Neural cell (in vitro differentiated cells): ENCODE measurements around the gene SIPA1. TPM values are rescaled to one million over a fixed set of nuclear protein-coding genes. Genes with fewer than 3 reads are reported as not detected.

Source experiments
- H2AFZ ChIP-seq: fragments of 200-600, 300-800 bp; sonication (generic), shearing (Covaris generic); 2 replicates; pipeline ENCODE4 v1.6.0; 2014; ENCODE audit warnings: low read depth, mild to moderate bottlenecking, antibody characterized with exemption, low read length, moderate library complexity
- H3F3A ChIP-seq: fragments of 200-600 bp; shearing (Covaris generic); 2 replicates; pipeline ENCODE4 v1.6.1; 2016; ENCODE audit warnings: mild to moderate bottlenecking, moderate library complexity, mixed read lengths, antibody characterized with exemption, low read length; ENCODE audit not compliant: insufficient read depth, poor library complexity, severe bottlenecking
- H3K27ac ChIP-seq: fragments of 200-600, 300-800 bp; sonication (generic), shearing (Covaris generic); 2 replicates; pipeline ENCODE4 v1.5.1; 2014; ENCODE audit warnings: mild to moderate bottlenecking, low read length, moderate library complexity
- H3K27me3 ChIP-seq: fragments of 300-800, 200-600 bp; sonication (generic), shearing (Covaris generic); 2 replicates; pipeline ENCODE4 v1.6.0; 2014; ENCODE audit warnings: mild to moderate bottlenecking, low read depth, low read length, moderate library complexity; ENCODE audit not compliant: insufficient read depth
- H3K36me3 ChIP-seq: fragments of 300-800, 200-600 bp; sonication (generic), shearing (Covaris generic); 2 replicates; pipeline ENCODE4 v1.5.1; 2014; ENCODE audit warnings: mild to moderate bottlenecking, antibody characterized with exemption, low read length, moderate library complexity; ENCODE audit not compliant: insufficient read depth
- H3K4me2 ChIP-seq: fragments of 300-800, 200-600 bp; sonication (generic), shearing (Covaris generic); 2 replicates; pipeline ENCODE4 v1.6.0; 2014; ENCODE audit warnings: mild to moderate bottlenecking, low read length
- H3K4me3 ChIP-seq: fragments of 300-800, 200-600 bp; sonication (generic), shearing (Covaris generic); 2 replicates; pipeline ENCODE4 v1.5.1; 2014; ENCODE audit warnings: mild to moderate bottlenecking, low read length, moderate library complexity
- H3K79me2 ChIP-seq: fragments of 200-600 bp; shearing (Covaris generic); replicated peaks from 2 replicates; pipeline ENCODE4 v1.6.0; 2014; ENCODE audit warnings: mild to moderate bottlenecking, low read length, moderate library complexity; ENCODE audit not compliant: insufficient read depth
- H3K9ac ChIP-seq: fragments of 300-800, 200-600 bp; sonication (generic), shearing (Covaris generic); 2 replicates; pipeline ENCODE4 v1.6.1; 2016; ENCODE audit warnings: mild to moderate bottlenecking, low read length, mixed read lengths
- H3K9me2 ChIP-seq: fragments of 200-600 bp; shearing (Covaris generic); 2 replicates; pipeline ENCODE4 v1.6.1; 2016; ENCODE audit warnings: mild to moderate bottlenecking, low read length, mixed read lengths; ENCODE audit not compliant: insufficient read depth
- H3K9me3 ChIP-seq: fragments of 200-600, 300-800 bp; sonication (generic), shearing (Covaris generic); 2 replicates; pipeline ENCODE4 v1.6.1; 2016; ENCODE audit warnings: mild to moderate bottlenecking, mixed run types, low read length, moderate library complexity, mixed read lengths
- H4K20me1 ChIP-seq: fragments of 200-600 bp; shearing (Covaris generic); 2 replicates; pipeline ENCODE4 v1.6.1; 2016; ENCODE audit warnings: mild to moderate bottlenecking, mixed run types; ENCODE audit not compliant: insufficient read depth
- EP300 ChIP-seq: fragments of 450-650 bp; conservative IDR thresholded peaks from 2 replicates; pipeline ENCODE4 v1.6.1; 2014; ENCODE audit warnings: antibody characterized with exemption, mild to moderate bottlenecking, moderate library complexity; ENCODE audit not compliant: poor library complexity, severe bottlenecking
- EZH2 ChIP-seq: fragments of 200-600, 300-800 bp; shearing (Covaris generic), sonication (generic); IDR thresholded peaks from 2 replicates; pipeline ENCODE4 v1.6.1; 2014; ENCODE audit warnings: antibody characterized with exemption, low read length, borderline replicate concordance, mild to moderate bottlenecking; ENCODE audit not compliant: insufficient read depth, poor library complexity, severe bottlenecking
- MXI1 ChIP-seq: fragments of 450-650 bp; conservative IDR thresholded peaks from 2 replicates; pipeline ENCODE4 v1.6.1; 2014; ENCODE audit warnings: antibody characterized with exemption, mild to moderate bottlenecking; ENCODE audit not compliant: poor library complexity, severe bottlenecking
- POLR2AphosphoS5 ChIP-seq: IDR thresholded peaks from 2 replicates; pipeline ENCODE4 v1.6.1; 2012
- RAD21 ChIP-seq: fragments of 450-650 bp; conservative IDR thresholded peaks from 2 replicates; pipeline ENCODE4 v1.6.1; 2014; ENCODE audit warnings: antibody characterized with exemption, mild to moderate bottlenecking, moderate library complexity
- REST ChIP-seq: IDR thresholded peaks from 2 replicates; pipeline ENCODE4 v1.6.1; 2012; ENCODE audit warnings: borderline replicate concordance
- SMC3 ChIP-seq: fragments of 450-650 bp; conservative IDR thresholded peaks from 2 replicates; pipeline ENCODE4 v1.6.1; 2014; ENCODE audit warnings: antibody characterized with exemption, mild to moderate bottlenecking, moderate library complexity; ENCODE audit not compliant: poor library complexity
- TAF1 ChIP-seq: IDR thresholded peaks from 2 replicates; pipeline ENCODE4 v1.6.1; 2012; ENCODE audit warnings: low read depth
- polyA plus RNA-seq: library from polyadenylated mRNA; depleted of rRNA; stranded (reverse); fragments of >200 nt; gene quantifications from 2 replicates; pipeline ENCODE4 v1.2.3, GENCODE V29; 2014
- TF ChIP-seq, protein P1 (sequence below): fragments of 450-650 bp; IDR thresholded peaks from 2 replicates; pipeline ENCODE4 v1.5.1; 2014; ENCODE audit warnings: antibody characterized with exemption, mild to moderate bottlenecking, moderate library complexity; ENCODE audit not compliant: poor library complexity, severe bottlenecking

The SIPA1 gene
- polyA plus RNA-seq, 1 donor from 2014 or later = 6.5 TPM

DNA sequence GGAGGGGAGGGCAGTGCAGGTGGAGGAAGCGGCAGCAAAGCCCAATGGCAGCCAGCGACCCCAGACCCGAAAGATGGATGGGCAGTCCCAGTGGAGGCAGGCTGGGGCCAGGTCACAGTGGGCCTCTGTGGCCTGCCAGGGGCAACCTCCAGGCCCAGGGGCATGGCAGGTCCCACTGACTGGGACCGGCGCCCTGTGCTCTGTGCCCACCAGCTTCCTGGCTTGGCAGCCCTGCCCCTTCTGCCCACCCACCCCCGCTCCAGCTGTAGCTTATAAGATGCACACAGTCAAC, 38.0 kb upstream of the SIPA1 start:
- H3K9me3 ChIP-seq = no peaks in the 10 kb centered on the region
- no peak overlapping the region for H3K9ac ChIP-seq
- no peak overlapping the region for H2AFZ ChIP-seq
- no peak overlapping the region for H3K4me3 ChIP-seq
- H3K9me2 ChIP-seq = no peaks in the 10 kb centered on the region
- H3K27ac ChIP-seq = no peak overlapping the region
- H3K79me2 ChIP-seq = no peaks in the 10 kb centered on the region
- no peak for TF ChIP-seq POLR2AphosphoS5
- TF ChIP-seq EZH2 = no peak
- no peak for TF ChIP-seq RAD21
- no peaks in the 10 kb centered on the region for H3K36me3 ChIP-seq
- no peaks in the 10 kb centered on the region for H3K27me3 ChIP-seq
- no peaks in the 10 kb centered on the region for H4K20me1 ChIP-seq
- H3K4me2 ChIP-seq = no peak overlapping the region
- no peaks in the 10 kb centered on the region for H3F3A ChIP-seq

DNA sequence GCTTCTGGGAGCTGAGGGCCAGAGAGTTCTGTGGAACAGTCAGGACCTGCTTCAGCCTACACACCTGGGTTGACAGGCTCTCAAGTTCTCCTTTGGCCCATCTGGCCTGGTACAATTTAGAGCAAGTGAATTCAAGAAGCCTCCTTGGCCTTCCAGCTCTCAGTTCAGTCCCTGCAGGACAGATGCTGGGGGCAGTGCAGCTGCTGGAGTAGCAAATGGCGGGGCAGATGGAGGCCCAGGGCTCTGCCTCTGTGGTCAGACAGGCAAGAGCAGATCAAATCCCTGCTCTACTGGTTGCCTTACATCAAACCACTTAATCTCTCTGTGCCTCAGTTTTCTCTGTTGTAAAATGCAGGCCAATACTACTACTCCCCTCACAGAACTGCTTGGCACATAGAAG, 33.6 kb upstream of the SIPA1 start:
- Histone ChIP-seq H3K79me2 (no peaks in the 10 kb centered on the region), H4K20me1 (no peaks in the 10 kb centered on the region), H2AFZ (no peak overlapping the region), H3K9ac (no peak overlapping the region), H3K36me3 (no peaks in the 10 kb centered on the region), H3K27me3 (no peaks in the 10 kb centered on the region), H3K9me3 (no peaks in the 10 kb centered on the region), H3F3A (no peaks in the 10 kb centered on the region), H3K9me2 (no peaks in the 10 kb centered on the region), H3K4me3 (no peak overlapping the region), H3K4me2 (no peak overlapping the region), H3K27ac (no peak overlapping the region)
- TF ChIP-seq MXI1 = no peak
- no peak for TF ChIP-seq SMC3
- TF ChIP-seq, protein P1, sequence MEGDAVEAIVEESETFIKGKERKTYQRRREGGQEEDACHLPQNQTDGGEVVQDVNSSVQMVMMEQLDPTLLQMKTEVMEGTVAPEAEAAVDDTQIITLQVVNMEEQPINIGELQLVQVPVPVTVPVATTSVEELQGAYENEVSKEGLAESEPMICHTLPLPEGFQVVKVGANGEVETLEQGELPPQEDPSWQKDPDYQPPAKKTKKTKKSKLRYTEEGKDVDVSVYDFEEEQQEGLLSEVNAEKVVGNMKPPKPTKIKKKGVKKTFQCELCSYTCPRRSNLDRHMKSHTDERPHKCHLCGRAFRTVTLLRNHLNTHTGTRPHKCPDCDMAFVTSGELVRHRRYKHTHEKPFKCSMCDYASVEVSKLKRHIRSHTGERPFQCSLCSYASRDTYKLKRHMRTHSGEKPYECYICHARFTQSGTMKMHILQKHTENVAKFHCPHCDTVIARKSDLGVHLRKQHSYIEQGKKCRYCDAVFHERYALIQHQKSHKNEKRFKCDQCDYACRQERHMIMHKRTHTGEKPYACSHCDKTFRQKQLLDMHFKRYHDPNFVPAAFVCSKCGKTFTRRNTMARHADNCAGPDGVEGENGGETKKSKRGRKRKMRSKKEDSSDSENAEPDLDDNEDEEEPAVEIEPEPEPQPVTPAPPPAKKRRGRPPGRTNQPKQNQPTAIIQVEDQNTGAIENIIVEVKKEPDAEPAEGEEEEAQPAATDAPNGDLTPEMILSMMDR = no peak
- no peak for TF ChIP-seq EZH2
- TF ChIP-seq REST = no peak
- no peak for TF ChIP-seq EP300
- TF ChIP-seq POLR2AphosphoS5 = no peak
- TF ChIP-seq RAD21 = no peak
- no peak for TF ChIP-seq TAF1
